GM18868 (cell line): ENCODE data around the gene OR52W1.
"Not testable (repeated sequence)": the region's sequence is repeated elsewhere in the genome, so short reads cannot be mapped to it uniquely, and the experiment has no call there.

Source experiments
- ATAC-seq: cut with Tn5 transposase; IDR thresholded peaks from one replicate; pipeline ENCODE4 v1.9.1; 2021; ENCODE audit warnings: mild to moderate bottlenecking, moderate library complexity; ENCODE audit not compliant: unreplicated experiment

OR52W1 gene

GRCh38 chr11:6216501-6216900 is 17.5 kb downstream of the OR52W1 start:
- no peak for ATAC-seq

- ATAC-seq: no peak
These were observed 18.7 kb downstream of the OR52W1 start for GRCh38 chr11:6217722-6218121.

DNA sequence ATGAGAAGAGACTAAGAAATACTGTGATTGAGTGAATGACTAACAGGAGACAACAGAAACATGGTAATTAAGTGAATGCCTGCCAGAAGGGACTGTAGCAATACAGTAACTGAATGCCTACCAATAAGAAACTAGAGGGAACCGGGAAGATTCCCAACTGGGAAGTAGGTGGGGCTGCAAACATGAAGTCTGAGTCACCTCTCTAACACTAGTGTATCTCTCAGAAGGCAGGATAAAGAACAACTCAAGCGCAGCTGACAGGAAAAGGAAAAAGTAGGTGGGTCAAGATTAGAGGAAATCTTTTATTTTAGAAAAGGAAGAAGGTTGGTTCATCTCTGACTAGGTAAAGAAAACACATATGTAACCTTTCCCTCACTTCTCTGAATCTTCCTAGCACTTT is 20.3 kb downstream of the OR52W1 start:
- ATAC-seq: no peak

- no peak for ATAC-seq
These were observed 24.8 kb downstream of the OR52W1 start for GRCh38 chr11:6223854-6224253.

- no peak for ATAC-seq
These were observed 25.4 kb downstream of the OR52W1 start for GRCh38 chr11:6224421-6224820.

- no peak for ATAC-seq
These were observed 26.0 kb downstream of the OR52W1 start for GRCh38 chr11:6225024-6225423.

GRCh38 chr11:6225896-6226295 is 26.9 kb downstream of the OR52W1 start:
- no peak for ATAC-seq

DNA sequence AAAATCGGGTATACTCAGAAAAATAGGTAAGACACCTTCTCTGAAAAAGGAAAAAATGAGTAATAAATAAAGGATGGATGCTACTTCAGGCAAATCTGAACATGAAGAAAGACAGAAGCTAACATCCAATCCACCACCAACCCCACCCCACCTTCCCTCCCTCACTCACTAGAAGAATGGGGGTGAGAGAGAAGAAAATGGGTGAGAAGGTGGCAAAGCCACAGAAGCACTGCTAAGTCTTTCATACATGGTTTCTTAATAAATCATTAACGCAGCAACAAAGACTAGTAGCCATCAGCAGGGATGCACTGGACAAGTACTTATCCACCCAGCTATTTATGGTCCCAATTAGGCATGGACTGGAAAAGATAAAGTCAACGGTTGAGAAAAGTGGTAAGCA is 29.5 kb downstream of the OR52W1 start:
- ATAC-seq: no peak

DNA sequence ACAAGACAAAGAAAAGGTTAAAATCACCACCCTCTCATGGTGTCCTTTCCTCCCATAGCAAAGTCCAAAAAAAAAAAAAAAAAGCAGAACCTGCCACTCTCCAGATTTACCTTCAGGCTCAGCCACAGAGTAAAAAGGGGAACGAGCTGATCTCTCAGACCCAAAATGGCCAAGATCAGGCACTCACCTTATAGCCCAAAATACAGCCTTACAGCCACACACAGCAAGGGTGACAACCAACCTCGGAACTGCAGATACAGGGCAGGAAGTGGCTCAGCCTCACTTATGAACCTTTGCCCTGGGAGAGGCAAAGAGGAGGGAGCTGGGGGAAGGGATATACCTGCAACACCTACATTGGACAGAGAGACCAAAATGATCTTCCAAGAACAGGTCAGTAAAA is 30.9 kb downstream of the OR52W1 start:
- ATAC-seq: no peak

DNA sequence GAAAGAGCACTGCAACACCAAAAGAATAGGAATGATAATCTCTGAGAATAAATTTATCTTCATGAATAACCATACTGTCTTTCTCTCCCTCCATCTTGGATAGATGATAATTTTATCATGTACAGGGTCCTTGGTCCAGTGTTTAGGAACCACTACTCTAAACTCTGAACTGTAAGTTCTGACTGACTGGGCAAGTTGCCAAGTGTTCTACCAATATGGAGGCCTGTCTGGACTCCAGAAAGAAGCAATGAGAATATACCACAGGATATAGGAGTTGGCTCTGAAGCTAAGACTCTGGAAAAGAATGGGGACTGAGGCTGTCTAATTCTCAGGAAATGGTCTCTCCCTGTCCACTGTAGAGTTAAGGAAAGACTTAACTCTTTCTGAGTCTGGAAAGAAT is 33.9 kb downstream of the OR52W1 start:
- ATAC-seq: no peak

DNA sequence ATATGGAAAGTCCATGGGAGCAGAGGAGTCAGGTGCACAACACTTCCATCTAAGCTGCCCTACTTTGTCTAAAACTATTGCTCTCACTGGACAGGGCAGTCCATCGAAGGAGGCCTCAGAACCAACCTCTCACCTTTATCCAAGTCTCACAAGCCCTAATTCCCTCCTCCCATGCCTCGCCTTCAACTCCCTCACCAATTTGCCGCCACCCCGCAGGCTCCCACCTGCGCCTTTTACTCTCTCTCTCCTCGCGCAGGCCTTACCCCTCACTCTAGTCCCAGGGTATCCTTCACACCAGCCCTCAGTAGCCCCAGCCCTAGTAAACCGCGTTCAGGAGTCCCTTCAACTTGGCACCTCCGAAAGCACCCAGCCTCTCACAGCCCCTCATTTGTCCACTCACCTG is 35.0 kb downstream of the OR52W1 start:
- ATAC-seq: no peak

GRCh38 chr11:6234387-6235107 is 35.5 kb downstream of the OR52W1 start, which contains the start of gene FHIP1B:
FHIP1B (minus strand) TSS chr11:6234636; CDS start chr11:6224516, 10,120 bp downstream.
- peak; percentile 91 for ATAC-seq

- ATAC-seq: no peak
These were observed 38.2 kb downstream of the OR52W1 start for GRCh38 chr11:6237266-6237665.

DNA sequence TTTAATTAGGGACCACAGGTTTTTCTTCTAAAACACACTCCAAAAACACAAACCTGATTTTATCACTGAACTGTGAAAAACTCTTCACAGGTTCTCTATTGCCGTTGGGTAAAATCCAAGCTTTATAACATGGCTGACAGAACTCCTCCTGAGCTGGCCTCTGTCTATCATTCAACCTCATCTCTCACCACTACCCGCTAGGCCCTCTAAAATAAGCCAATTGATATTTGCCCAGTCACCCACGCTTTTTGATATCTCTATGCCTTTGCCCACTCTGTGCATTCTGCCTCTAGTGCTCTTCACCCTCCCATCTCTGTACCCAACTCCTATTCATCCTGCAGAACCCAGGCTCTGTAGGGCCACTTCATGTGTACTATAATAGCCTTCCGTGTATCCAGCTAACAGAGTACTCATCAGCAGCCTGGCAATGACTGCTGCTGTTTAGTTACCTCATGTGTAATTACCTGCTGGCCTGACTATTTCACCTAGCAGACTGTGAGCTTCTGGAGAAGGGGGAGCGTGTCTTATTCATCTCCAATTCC is 38.8 kb downstream of the OR52W1 start:
- no peak for ATAC-seq

- ATAC-seq: no peak
These were observed 39.9 kb downstream of the OR52W1 start, which contains the start of gene CNGA4 for GRCh38 chr11:6238902-6239301. CNGA4 (plus strand) TSS chr11:6239089; CDS start chr11:6239207, 118 bp downstream.

GRCh38 chr11:6240139-6240538 is 41.1 kb downstream of the OR52W1 start:
- ATAC-seq: no peak

DNA sequence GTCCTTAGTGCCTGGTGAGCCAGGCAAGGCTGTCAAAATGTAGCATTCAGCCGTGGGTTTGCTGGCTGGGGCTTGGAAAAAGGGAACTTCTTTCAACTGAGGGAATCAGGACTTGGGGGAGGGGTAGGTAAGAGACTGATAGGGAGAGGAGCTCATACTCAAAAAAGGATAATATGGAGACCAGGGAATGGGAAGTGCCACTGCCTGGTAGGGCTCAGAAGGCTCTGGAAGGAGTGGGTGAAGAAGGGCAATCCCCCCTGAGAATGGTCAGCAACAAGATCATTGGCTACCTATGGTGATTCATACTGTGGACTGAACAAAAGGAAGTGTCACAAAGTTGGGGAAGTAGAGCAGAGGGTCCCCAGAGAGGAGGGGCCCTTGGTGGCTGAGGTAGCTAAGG is 41.8 kb downstream of the OR52W1 start:
- ATAC-seq: no peak

DNA sequence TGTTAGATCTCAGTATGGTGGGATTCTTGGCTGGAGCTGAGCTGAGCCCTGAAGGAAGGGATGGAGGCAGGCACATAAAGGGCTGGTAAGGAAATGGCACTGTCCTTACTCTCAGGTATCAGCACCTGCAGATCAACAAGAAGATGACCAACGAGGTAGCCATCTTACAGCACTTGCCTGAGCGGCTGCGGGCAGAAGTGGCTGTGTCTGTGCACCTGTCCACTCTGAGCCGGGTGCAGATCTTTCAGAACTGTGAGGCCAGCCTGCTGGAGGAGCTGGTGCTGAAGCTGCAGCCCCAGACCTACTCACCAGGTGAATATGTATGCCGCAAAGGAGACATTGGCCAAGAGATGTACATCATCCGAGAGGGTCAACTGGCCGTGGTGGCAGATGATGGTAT is 42.3 kb downstream of the OR52W1 start:
- no peak for ATAC-seq

GRCh38 chr11:6245536-6245935 is 46.5 kb downstream of the OR52W1 start:
- no peak for ATAC-seq

GRCh38 chr11:6248248-6248647 is 49.2 kb downstream of the OR52W1 start:
- ATAC-seq: no peak

DNA sequence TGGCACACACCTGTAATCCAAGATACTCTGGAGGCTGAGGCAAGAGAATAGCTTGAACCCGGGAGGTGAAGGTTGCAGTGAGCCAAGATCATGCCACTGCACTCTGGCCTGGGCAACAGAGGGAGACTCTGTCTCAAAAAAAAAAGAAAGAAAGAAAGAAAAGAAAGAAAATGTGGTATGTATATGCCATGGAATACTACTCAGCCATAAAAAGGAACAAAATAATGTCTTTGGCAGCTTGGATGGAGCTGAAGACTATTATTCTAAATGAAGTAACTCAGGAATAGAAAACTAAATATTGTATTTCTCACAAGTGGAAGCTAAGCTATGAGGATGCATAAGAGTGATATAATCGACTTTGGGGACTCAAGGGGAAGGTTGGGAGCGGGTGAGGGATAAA is 49.9 kb downstream of the OR52W1 start:
- ATAC-seq: not testable (repeated sequence)
